Heart right ventricle (tissue), 16 donors: Measurements from ENCODE around the gene DENND1A. TPM values are rescaled to one million over a fixed set of nuclear protein-coding genes. Genes with fewer than 3 reads are reported as not detected.
"Not testable (repeated sequence)": the region's sequence is repeated elsewhere in the genome, so short reads cannot be mapped to it uniquely, and the experiment has no call there.

Experiments used
- ATAC-seq, 8 donors: fragments of 200-7000 bp; cut with Tn5 transposase; one replicate each; pipeline ENCODE4 v1.9.1; 2020; ENCODE audit warnings: mild to moderate bottlenecking in 8 of 8, moderate library complexity in 8 of 8, moderate number of reproducible peaks in 1 of 8
- DNase-seq, 2 donors: peaks; one replicate each; pipeline ENCODE4 v3.0.0-alpha.2; 2020
- H3K27ac ChIP-seq, 10 donors: fragments of 200-600 bp; sonication (generic) in 2 of 10; one replicate each; pipeline versions ENCODE4 v1.5.0 to v1.8.0; 2020 to 2022; ENCODE audit warnings: mild to moderate bottlenecking in 3 of 10
- H3K27me3 ChIP-seq, 7 donors: fragments of 200-600 bp; one replicate each; pipeline ENCODE4 v1.8.0; 2021 to 2022; ENCODE audit warnings: mild to moderate bottlenecking in 2 of 7
- H3K36me3 ChIP-seq, 9 donors: fragments of 200-600 bp; sonication (generic) in 1 of 9; one replicate each; pipeline versions ENCODE4 v1.5.0 to v1.8.0; 2020 to 2022; ENCODE audit warnings: mild to moderate bottlenecking in 2 of 9
- H3K4me1 ChIP-seq, 9 donors: fragments of 200-600 bp; sonication (generic) in 1 of 9; one replicate each; pipeline versions ENCODE4 v1.5.0 to v1.8.0; 2020 to 2022; ENCODE audit warnings: mild to moderate bottlenecking in 4 of 9
- H3K4me3 ChIP-seq, 10 donors: fragments of 200-600 bp; sonication (generic) in 2 of 10; one replicate each; pipeline versions ENCODE4 v1.5.0 to v1.8.0; 2020 to 2022; ENCODE audit warnings: mild to moderate bottlenecking in 7 of 10, moderate library complexity in 2 of 10
- H3K9me3 ChIP-seq, 11 donors: fragments of 200-600 bp in 10 of 11; sonication (generic) in 2 of 11; one replicate each; pipeline versions ENCODE4 v1.5.0 to v1.8.0; 2013 to 2022; ENCODE audit warnings: mild to moderate bottlenecking in 2 of 11, control low read depth in 1 of 11, moderate library complexity in 1 of 11
- WGBS, 2 donors: extraction: QIAGEN DNeasy Blood & Tissue Kit; methylation state at CpG; one replicate each; pipeline ENCODE4 v1.1.7; 2013; ENCODE audit warnings: inconsistent platforms in 1 of 2; 5-methylcytosine and 5-hydroxymethylcytosine counted together
- intact Hi-C, 10 donors: fragments of 100-400 bp; cut with DNase I; formaldehyde crosslinking; loops; one replicate each; pipeline versions ENCODE4 v1.11.1 to v1.14.2; 2022
- polyA plus RNA-seq, 2 donors: library from polyadenylated mRNA; stranded (reverse); fragments of 200-250 nt; gene quantifications; one replicate each; pipeline ENCODE4 v1.2.3, GENCODE V29; 2013
- total RNA-seq, 10 donors: library from RNA; stranded (reverse); fragmentation: NEBNext Ultra II Directional in 3 of 10; extraction: Animal tissue kit (Norgen Biotek cat#: 25700) in 3 of 10; gene quantifications; one replicate each; pipeline versions ENCODE4 v1.2.1 to v1.2.4, GENCODE V29; 2021 to 2023
- TF ChIP-seq, protein P1 (sequence below), 9 donors: fragments of 200-600 bp; sonication (generic) in 2 of 9; IDR thresholded peaks; one replicate each; pipeline versions ENCODE4 v1.5.0 to v1.8.0; 2021 to 2022; ENCODE audit warnings: antibody characterized with exemption in 9 of 9, mild to moderate bottlenecking in 5 of 9, moderate library complexity in 1 of 9
- donor health status: Arrhythmogenic right ventricular cardiomyopathy.
- donor health status: ischemic (EF 13 %, LVEDD 7.1; RV severe dilation, severe dysfunction).
- donor health status: healthy with polysubstance abuse.
- donor health status: DM: no; HTN: yes; CAD: no.
- donor health status: DM: no; HTN: no; CAD: no.
- donor health status: ischemic (EF 25% LVEDD 6.9; RV normal size, moderate dysfunction).
- donor health status: ischemic (EF 25% LVEDD 5.7; RV mildly dilated, moderate dysfunction).
- donor health status: healthy.
- donor health status: DM: yes; HTN: yes; CAD: no.
- donor health status: Ischemic cardiomyopathy.
- donor health status: ischemic (EF 35%, LVEDD 5.7; RV mildly dilated, moderate dysfunction).
- donor health status: nonischemic (EF 11% LVEDD 7.7; RV severe dilation, severe dysfunction).
- donor health status: DM: yes; HTN: yes; CAD: no.
- donor health status: PGD.
- donor health status: ischemic (EF 29% LVEDD 5.4; RV normal size, mild dysfunction).
- donor health status: nonischemic (EF 23%, LVEDD 6.1; RV moderate dilation, normal function).

DENND1A gene
- total and polyA plus RNA-seq, 12 donors = 7.3 to 19.6 (median 12.2) TPM

GRCh38 chr9:123946101-123946821, 16.3 kb upstream of the DENND1A start:
- H3K27ac ChIP-seq = no peak overlapping the region
- ATAC-seq = no peak
- DNase-seq = no peak
- H3K27me3 ChIP-seq = peaks cover 0 to 9% (median 0%) of the 10 kb centered on the region in 7 donors
- H3K36me3 ChIP-seq = no peaks in the 10 kb centered on the region
- TF ChIP-seq, protein P1, sequence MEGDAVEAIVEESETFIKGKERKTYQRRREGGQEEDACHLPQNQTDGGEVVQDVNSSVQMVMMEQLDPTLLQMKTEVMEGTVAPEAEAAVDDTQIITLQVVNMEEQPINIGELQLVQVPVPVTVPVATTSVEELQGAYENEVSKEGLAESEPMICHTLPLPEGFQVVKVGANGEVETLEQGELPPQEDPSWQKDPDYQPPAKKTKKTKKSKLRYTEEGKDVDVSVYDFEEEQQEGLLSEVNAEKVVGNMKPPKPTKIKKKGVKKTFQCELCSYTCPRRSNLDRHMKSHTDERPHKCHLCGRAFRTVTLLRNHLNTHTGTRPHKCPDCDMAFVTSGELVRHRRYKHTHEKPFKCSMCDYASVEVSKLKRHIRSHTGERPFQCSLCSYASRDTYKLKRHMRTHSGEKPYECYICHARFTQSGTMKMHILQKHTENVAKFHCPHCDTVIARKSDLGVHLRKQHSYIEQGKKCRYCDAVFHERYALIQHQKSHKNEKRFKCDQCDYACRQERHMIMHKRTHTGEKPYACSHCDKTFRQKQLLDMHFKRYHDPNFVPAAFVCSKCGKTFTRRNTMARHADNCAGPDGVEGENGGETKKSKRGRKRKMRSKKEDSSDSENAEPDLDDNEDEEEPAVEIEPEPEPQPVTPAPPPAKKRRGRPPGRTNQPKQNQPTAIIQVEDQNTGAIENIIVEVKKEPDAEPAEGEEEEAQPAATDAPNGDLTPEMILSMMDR (IDR thresholded peaks at IDR 0.05) = no peak
- no peaks in the 10 kb centered on the region for H3K4me1 ChIP-seq
- WGBS, 2 donors = 77 to 78% methylated on average over 8 of the region's 8 CpGs
- no peak overlapping the region for H3K4me3 ChIP-seq
- no peaks in the 10 kb centered on the region for H3K9me3 ChIP-seq
- intact Hi-C loops = no loop called here

DNA sequence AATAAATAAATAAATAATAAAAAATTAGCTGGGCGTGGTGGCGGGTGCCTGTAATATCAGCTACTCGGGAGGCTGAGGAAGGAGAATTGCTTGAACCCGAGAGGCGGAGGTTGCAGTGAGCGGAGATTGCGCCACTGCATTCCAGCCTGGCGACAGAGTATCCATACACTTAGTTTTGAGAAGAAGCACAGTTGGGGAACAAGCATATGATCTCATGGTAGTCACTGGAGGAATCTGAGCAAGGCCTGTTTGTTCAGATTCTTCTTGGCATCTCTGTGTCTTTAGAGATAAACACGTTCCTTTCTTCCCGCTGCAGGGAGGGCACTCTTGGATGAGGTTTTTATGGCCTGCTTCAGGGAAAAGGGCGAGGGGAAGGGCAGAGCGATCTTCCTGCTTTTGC, 15.6 kb upstream of the DENND1A start:
- Histone ChIP-seq H3K4me1 (no peaks in the 10 kb centered on the region), H3K27me3 (peaks cover 0 to 14% (median 0%) of the 10 kb centered on the region in 7 donors), H3K27ac (no peak overlapping the region), H3K36me3 (no peaks in the 10 kb centered on the region), H3K9me3 (no peaks in the 10 kb centered on the region), H3K4me3 (no peak overlapping the region)
- intact Hi-C loops = no loop called here
- DNase-seq (no peak), ATAC-seq (no peak)
- 85 to 88% methylated on average over 12 of the region's 12 CpGs for WGBS, 2 donors
- TF ChIP-seq, protein P1 (IDR thresholded peaks at IDR 0.05) = no peak

- H3K9me3 ChIP-seq, H3K27ac ChIP-seq, intact Hi-C loops, DNase-seq, ATAC-seq, H3K36me3 ChIP-seq, H3K4me1 ChIP-seq, H3K4me3 ChIP-seq: not testable (repeated sequence)
- WGBS, 2 donors = 96% methylated on average over 8 of the region's 8 CpGs
- H3K27me3 ChIP-seq = peaks cover 0 to 10% (median 0%) of the 10 kb centered on the region in 7 donors
Measured at GRCh38 chr9:123944464-123944863, 14.5 kb upstream of the DENND1A start.

DNA sequence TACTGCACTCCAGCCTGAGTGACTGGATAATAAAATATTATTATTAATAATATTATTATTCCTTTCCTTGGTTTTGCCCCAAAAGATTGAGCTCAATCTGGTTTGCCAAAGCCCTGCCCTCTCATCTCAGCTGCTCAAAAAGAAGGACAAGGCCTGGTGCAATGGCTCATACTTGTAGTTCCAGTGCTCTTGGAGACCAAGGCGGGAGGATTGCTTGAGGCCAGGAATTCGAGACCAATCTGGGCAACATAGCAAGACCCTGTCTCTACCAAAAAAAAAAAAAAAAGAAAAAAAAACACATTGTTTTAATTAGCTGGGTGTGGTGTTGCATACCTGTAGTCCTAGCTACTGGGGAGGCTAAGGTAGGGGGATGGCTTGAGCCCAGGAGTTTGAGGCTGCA, 13.7 kb upstream of the DENND1A start:
- intact Hi-C loops = no loop called here
- no peaks in the 10 kb centered on the region for H3K4me1 ChIP-seq
- WGBS, 2 donors = 90 to 91% methylated on average over 2 of the region's 2 CpGs

More for the DNA sequence above, 13.7 kb upstream of the DENND1A start:
- Histone ChIP-seq H3K27me3 (peaks cover 0 to 10% (median 0%) of the 10 kb centered on the region in 7 donors), H3K27ac (no peak overlapping the region), H3K4me3 (no peak overlapping the region), H3K9me3 (no peaks in the 10 kb centered on the region), H3K36me3 (no peaks in the 10 kb centered on the region)
- ATAC-seq (no peak), DNase-seq (no peak)
- TF ChIP-seq, protein P1 (IDR thresholded peaks at IDR 0.05) = no peak
